A673 (cell line): ENCODE measurements around the gene FES. TPM values are rescaled to one million over a fixed set of nuclear protein-coding genes. Genes with fewer than 3 reads are reported as not detected.

ENCODE experiments used
- BruUV-seq: library from RNA; stranded (reverse); fragments of 400-500 nt; replicated peaks from 2 replicates; lab custom pipeline; 2021; lab: Mats Ljungman, UMichigan
- CTCF ChIA-PET: fragments of 300-600 bp; sonication (Branson Sonifier 250); formaldehyde crosslinking; loops from one replicate; lab custom pipeline; 2022; ENCODE audit warnings: antibody characterized with exemption; lab: Charles Lee
- POLR2A ChIA-PET: fragments of 300-600 bp; sonication (Branson Sonifier 250); formaldehyde crosslinking; loops from one replicate; lab custom pipeline; 2022; ENCODE audit warnings: antibody characterized with exemption; ENCODE audit not compliant: low non-redundant PET; lab: Charles Lee
- DNase-seq: peaks from one replicate; pipeline ENCODE4 v3.0.0-alpha.2; 2015; ENCODE audit warnings: low spot score
- H3K27ac ChIP-seq: fragments of 200-600 bp; sonication (generic); 2 replicates; pipeline ENCODE4 v1.5.1; 2016; ENCODE audit warnings: mixed run types, low read depth, mild to moderate bottlenecking, mixed read lengths, antibody characterized with exemption, low read length; ENCODE audit not compliant: poor library complexity, severe bottlenecking
- H3K27me3 ChIP-seq: fragments of 200-600 bp; sonication (generic); replicated peaks from 2 replicates; pipeline ENCODE4 v1.6.1; 2017; ENCODE audit warnings: mixed run types, low read depth, mild to moderate bottlenecking, mixed read lengths, antibody characterized with exemption, low read length; ENCODE audit not compliant: insufficient read depth, poor library complexity
- H3K36me3 ChIP-seq: fragments of 200-600 bp; sonication (generic); 2 replicates; pipeline ENCODE4 v1.6.1; 2016; ENCODE audit warnings: mixed run types, mild to moderate bottlenecking, mixed read lengths, antibody characterized with exemption, low read length; ENCODE audit not compliant: insufficient read depth, poor library complexity, severe bottlenecking
- H3K4me1 ChIP-seq: fragments of 200-600 bp; sonication (generic); 2 replicates; pipeline ENCODE4 v1.6.1; 2017; ENCODE audit warnings: mixed run types, mild to moderate bottlenecking, mixed read lengths, antibody characterized with exemption, low read length; ENCODE audit not compliant: insufficient read depth, poor library complexity, severe bottlenecking
- H3K4me3 ChIP-seq: fragments of 200-600 bp; sonication (generic); 2 replicates; pipeline ENCODE4 v1.5.1; 2016; ENCODE audit warnings: low read depth, mixed run types, mild to moderate bottlenecking, mixed read lengths, low read length; ENCODE audit not compliant: poor library complexity, severe bottlenecking
- H3K9me3 ChIP-seq: fragments of 200-600 bp; sonication (generic); 2 replicates; pipeline ENCODE4 v1.6.1; 2016; ENCODE audit warnings: mixed run types, low read depth, mild to moderate bottlenecking, mixed read lengths, antibody characterized with exemption, low read length; ENCODE audit not compliant: poor library complexity, severe bottlenecking
- CTCF ChIP-seq: fragments of 300-800, 200-600 bp; sonication (generic); conservative IDR thresholded peaks from 2 replicates; pipeline ENCODE4 v1.5.1; 2017; ENCODE audit warnings: low read depth, mild to moderate bottlenecking, antibody characterized with exemption, low read length, moderate library complexity, mixed read lengths
- EZH2 ChIP-seq: fragments of 200-600 bp; sonication (generic); IDR thresholded peaks from 2 replicates; pipeline ENCODE4 v1.6.1; 2017; ENCODE audit warnings: borderline replicate concordance, low read depth, mild to moderate bottlenecking, mixed read lengths, antibody characterized with exemption, low read length; ENCODE audit not compliant: poor library complexity, severe bottlenecking
- intact Hi-C: fragments of 100-400 bp; cut with micrococcal nuclease; formaldehyde crosslinking; loops from one replicate; pipeline ENCODE4 v1.10.0; 2022; ENCODE audit not compliant: unreplicated experiment
- total RNA-seq: library from RNA; stranded (reverse); gene quantifications from 2 replicates; pipeline ENCODE4 v1.2.3, GENCODE V29; 2021

FES gene
- total RNA-seq, 1 experiment from 2014 or later = 3.8 TPM

- no peak for TF ChIP-seq CTCF
- no peak for TF ChIP-seq EZH2
- intact Hi-C loops = loop anchor here (10.0 kb wide), 1 partner anchor 793 kb away; no protein-coding TSS in a partner anchor
- Histone ChIP-seq H3K9me3 (no peaks in the 10 kb centered on the region), H3K27me3 (no peaks in the 10 kb centered on the region), H3K36me3 (peaks cover 39% of the 10 kb centered on the region), H3K4me3 (no peak overlapping the region), H3K27ac (no peak overlapping the region), H3K4me1 (peaks cover 16% of the 10 kb centered on the region)
- ChIA-PET CTCF (no interaction called here), POLR2A (no interaction called here)
- no peak for DNase-seq
- TSS peak; percentile 6 for BruUV-seq
Measured at GRCh38 chr15:90938261-90938660, 54.0 kb downstream of the FES start.

DNA sequence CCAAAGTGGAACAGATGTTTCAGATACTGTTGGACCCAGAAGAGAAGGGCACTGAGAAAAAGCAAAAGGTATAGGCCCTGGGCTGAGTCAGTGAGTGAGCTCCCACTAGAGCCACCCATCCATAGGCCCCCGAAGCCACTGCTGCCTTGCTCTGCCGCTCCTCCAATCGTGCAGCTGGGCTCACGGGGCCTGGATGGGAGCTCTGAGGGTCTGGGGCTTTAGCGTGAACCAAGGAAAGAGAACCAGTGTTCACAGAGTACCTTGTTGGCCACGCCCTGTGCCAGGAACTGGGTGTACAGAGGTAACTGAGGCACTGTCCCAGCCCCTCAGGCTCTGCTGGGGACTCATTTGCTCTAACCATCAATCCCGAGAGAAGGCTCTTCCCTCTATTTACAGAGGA, 55.5 kb downstream of the FES start:
- no peaks in the 10 kb centered on the region for H3K9me3 ChIP-seq
- H3K27me3 ChIP-seq = no peaks in the 10 kb centered on the region
- H3K4me1 ChIP-seq = peaks cover 11% of the 10 kb centered on the region
- ChIA-PET POLR2A (interaction anchor here (0.6 kb wide), 1 partner anchor 15 kb away, joined by 3 read pairs; the partner anchor contains the start of gene RCCD1), CTCF (no interaction called here)
- intact Hi-C loops = loop anchor here (10.0 kb wide), 1 partner anchor 795 kb away; no protein-coding TSS in a partner anchor
- H3K36me3 ChIP-seq = peaks cover 54% of the 10 kb centered on the region
- no peak overlapping the region for H3K27ac ChIP-seq
- TF ChIP-seq CTCF (no peak), EZH2 (no peak)
- no peak overlapping the region for H3K4me3 ChIP-seq
- no peak for DNase-seq
- BruUV-seq = no TSS peak

DNA sequence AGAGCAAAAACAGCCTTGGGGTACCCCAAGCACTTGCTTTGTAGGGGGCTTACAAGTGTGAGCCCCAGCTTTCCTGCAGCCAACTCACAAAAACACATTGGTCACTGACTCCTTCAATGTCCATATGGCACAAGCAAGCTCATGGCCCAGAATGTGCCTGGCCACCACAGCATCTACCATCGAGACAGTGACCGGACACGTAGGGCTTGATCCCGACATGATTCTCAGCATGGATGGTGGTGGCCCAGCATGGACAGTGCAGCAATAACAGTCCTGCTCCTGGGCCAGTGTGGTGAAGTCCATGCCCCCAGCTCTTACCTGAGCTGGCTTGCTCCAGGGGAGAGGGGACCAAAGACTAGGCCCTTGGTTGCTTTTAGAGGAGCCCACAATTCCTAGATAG, 56.7 kb downstream of the FES start:
- CTCF ChIA-PET = no interaction called here
- Histone ChIP-seq H3K36me3 (peaks cover 58% of the 10 kb centered on the region), H3K27ac (no peak overlapping the region), H3K4me3 (no peak overlapping the region), H3K4me1 (peaks cover 7% of the 10 kb centered on the region), H3K27me3 (no peaks in the 10 kb centered on the region), H3K9me3 (no peaks in the 10 kb centered on the region)
- intact Hi-C loops = no loop called here
- BruUV-seq = no TSS peak
- no peak for DNase-seq
- POLR2A ChIA-PET = no interaction called here
- TF ChIP-seq CTCF (no peak), EZH2 (no peak)
